Endothelial cell of hepatic sinusoid (primary cell): Measurements from ENCODE around the gene ARL11.
"Not testable (repeated sequence)": the region's sequence is repeated elsewhere in the genome, so short reads cannot be mapped to it uniquely, and the experiment has no call there.

Experiments used
- in situ Hi-C: cut with HindIII; loops from 2 replicates; pipeline ENCODE4 v1.10.0; 2017; ENCODE audit warnings: low sequenced_read_pairs

ARL11 gene

GRCh38 chr13:49610176-49610575, 18.1 kb upstream of the ARL11 start:
- in situ Hi-C loops = no loop called here

- in situ Hi-C loops = not testable (repeated sequence)
Observed at GRCh38 chr13:49612042-49612441, 16.3 kb upstream of the ARL11 start.

GRCh38 chr13:49615836-49616675, 12.3 kb upstream of the ARL11 start:
- in situ Hi-C loops = no loop called here

GRCh38 chr13:49616676-49617065, 11.6 kb upstream of the ARL11 start:
- in situ Hi-C loops = no loop called here

- in situ Hi-C loops = no loop called here
Observed at GRCh38 chr13:49620170-49620621, 8.1 kb upstream of the ARL11 start.

GRCh38 chr13:49622174-49622946, 5.9 kb upstream of the ARL11 start:
- in situ Hi-C loops = no loop called here

- in situ Hi-C loops = no loop called here
Observed at GRCh38 chr13:49624229-49624628, 4.1 kb upstream of the ARL11 start.

GRCh38 chr13:49625392-49626079, 2.8 kb upstream of the ARL11 start:
- in situ Hi-C loops = no loop called here

- in situ Hi-C loops = no loop called here
Observed at GRCh38 chr13:49629196-49629938, 1.1 kb downstream of the ARL11 start.

- in situ Hi-C loops = no loop called here
Observed at GRCh38 chr13:49629947-49630346, 1.6 kb downstream of the ARL11 start.

- in situ Hi-C loops = no loop called here
Observed at GRCh38 chr13:49630580-49630979, 2.3 kb downstream of the ARL11 start.

GRCh38 chr13:49632156-49632555, 3.8 kb downstream of the ARL11 start:
- in situ Hi-C loops = no loop called here

GRCh38 chr13:49633710-49634109, 5.4 kb downstream of the ARL11 start:
- in situ Hi-C loops = no loop called here

GRCh38 chr13:49635599-49636433, 7.5 kb downstream of the ARL11 start:
- in situ Hi-C loops = no loop called here

GRCh38 chr13:49636705-49637104, 8.4 kb downstream of the ARL11 start:
- in situ Hi-C loops = no loop called here

GRCh38 chr13:49638030-49638743, 9.9 kb downstream of the ARL11 start:
- in situ Hi-C loops = no loop called here

GRCh38 chr13:49638744-49639072, 10.4 kb downstream of the ARL11 start:
- in situ Hi-C loops = no loop called here

GRCh38 chr13:49641801-49642291, 13.5 kb downstream of the ARL11 start:
- in situ Hi-C loops = no loop called here

GRCh38 chr13:49643035-49643646, 14.8 kb downstream of the ARL11 start:
- in situ Hi-C loops = no loop called here
